ENCODE measurements around the gene KIR3DL1. TPM values are rescaled to one million over a fixed set of nuclear protein-coding genes. Genes with fewer than 3 reads are reported as not detected.
"Not testable (repeated sequence)": the region's sequence is repeated elsewhere in the genome, so short reads cannot be mapped to it uniquely, and the experiment has no call there.

The KIR3DL1 gene
- polyA plus RNA-seq, 1 of the 3 experiments (the other 2 are of a cell fraction) = not detected

DNA sequence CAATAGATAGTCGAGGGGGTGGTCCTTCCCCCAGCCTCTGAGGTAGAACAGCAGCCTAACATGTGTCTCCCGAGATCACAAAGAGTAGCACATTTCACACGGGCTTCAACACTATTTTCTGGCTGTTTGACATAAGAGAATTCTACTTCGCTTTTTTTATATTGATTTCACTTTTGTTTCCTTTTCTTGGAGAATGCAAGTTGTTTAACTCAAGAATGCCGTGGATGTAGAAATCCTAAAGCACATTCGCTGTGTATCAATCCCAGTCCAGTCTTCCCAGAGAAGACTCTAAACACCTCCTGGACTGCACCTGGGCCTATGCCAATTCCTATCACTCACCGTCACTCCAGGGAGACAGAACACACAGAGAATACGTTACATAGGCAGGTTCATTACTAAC is 11.8 kb downstream of the KIR3DL1 start:
- CTCF ChIA-PET = not testable (repeated sequence)

DNA sequence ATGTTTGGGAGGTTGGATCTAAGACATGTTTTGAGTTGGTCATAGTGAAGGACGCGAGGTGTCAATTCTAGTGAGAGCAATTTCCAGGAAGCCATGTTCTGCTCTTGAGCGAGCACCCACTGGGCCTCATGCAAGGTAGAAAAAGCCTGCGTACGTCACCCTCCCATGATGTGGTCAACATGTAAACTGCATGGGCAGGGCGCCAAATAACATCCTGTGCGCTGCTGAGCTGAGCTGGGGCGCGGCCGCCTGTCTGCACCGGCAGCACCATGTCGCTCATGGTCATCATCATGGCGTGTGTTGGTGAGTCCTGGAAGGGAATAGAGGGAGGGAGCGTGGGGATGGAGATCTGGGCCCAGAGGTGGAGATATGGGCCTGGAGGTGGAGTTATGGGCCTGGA is 16.2 kb downstream of the KIR3DL1 start, which contains the start of gene KIR2DS4:
TSS of gene KIR2DS4 (plus strand) at position 181 of the 400 bp plus-strand sequence.
- H3K79me2 ChIP-seq (ENCODE audit: insufficient read depth); H3K4me2 ChIP-seq; H3K27me3 ChIP-seq (ENCODE audit: insufficient read depth); H3K9me3 ChIP-seq; CTCF ChIA-PET; H3K36me3 ChIP-seq (replicated peaks in 1 of 2; ENCODE audit: control insufficient read depth in 1 of 2, insufficient read depth in 2 of 2, low read length in 1 of 2); H2AFZ ChIP-seq (ENCODE audit: low read depth); H3K27ac ChIP-seq (ENCODE audit: low read depth in 2 of 2, low read length in 1 of 2); H3K4me1 ChIP-seq (ENCODE audit: control insufficient read depth in 1 of 2, insufficient read depth in 2 of 2, low read depth in 1 of 2, low read length in 1 of 2); H3F3A ChIP-seq (replicated peaks; ENCODE audit: insufficient read depth); H3K4me3 ChIP-seq (ENCODE audit: low read depth in 2 of 2, low read length in 1 of 2); DNase-seq; H4K20me1 ChIP-seq (ENCODE audit: insufficient read depth); POLR2A ChIA-PET; H3K9me2 ChIP-seq; H3K9ac ChIP-seq: not testable (repeated sequence)
- 32% methylated on average over 11 of the region's 14 CpGs for WGBS (ENCODE audit: low lambda C conversion rate)

More for the DNA sequence above, 11.8 kb downstream of the KIR3DL1 start:
- WGBS (ENCODE audit: low lambda C conversion rate) = 2% methylated on average over 8 of the region's 8 CpGs
- H3K27ac ChIP-seq (ENCODE audit: low read depth in 2 of 2, low read length in 1 of 2); H3K9me3 ChIP-seq; H3K36me3 ChIP-seq (replicated peaks in 1 of 2; ENCODE audit: control insufficient read depth in 1 of 2, insufficient read depth in 2 of 2, low read length in 1 of 2); DNase-seq; H3K4me2 ChIP-seq; H2AFZ ChIP-seq (ENCODE audit: low read depth); H3K27me3 ChIP-seq (ENCODE audit: insufficient read depth); H3K79me2 ChIP-seq (ENCODE audit: insufficient read depth); POLR2A ChIA-PET; H3F3A ChIP-seq (replicated peaks; ENCODE audit: insufficient read depth); H3K4me1 ChIP-seq (ENCODE audit: control insufficient read depth in 1 of 2, insufficient read depth in 2 of 2, low read depth in 1 of 2, low read length in 1 of 2); H3K9ac ChIP-seq; H3K9me2 ChIP-seq; H4K20me1 ChIP-seq (ENCODE audit: insufficient read depth); H3K4me3 ChIP-seq (ENCODE audit: low read depth in 2 of 2, low read length in 1 of 2): not testable (repeated sequence)

GRCh38 chr19:54835126-54835525 is 18.9 kb downstream of the KIR3DL1 start:
- H3K9me3 ChIP-seq; H3K9ac ChIP-seq; H3K27me3 ChIP-seq (ENCODE audit: insufficient read depth); H3K4me1 ChIP-seq (ENCODE audit: control insufficient read depth in 1 of 2, insufficient read depth in 2 of 2, low read depth in 1 of 2, low read length in 1 of 2); CTCF ChIA-PET; H3K27ac ChIP-seq (ENCODE audit: low read depth in 2 of 2, low read length in 1 of 2); POLR2A ChIA-PET; H3K4me2 ChIP-seq; H3K79me2 ChIP-seq (ENCODE audit: insufficient read depth); DNase-seq; H3K4me3 ChIP-seq (ENCODE audit: low read depth in 2 of 2, low read length in 1 of 2); H3F3A ChIP-seq (replicated peaks; ENCODE audit: insufficient read depth); H3K36me3 ChIP-seq (replicated peaks in 1 of 2; ENCODE audit: control insufficient read depth in 1 of 2, insufficient read depth in 2 of 2, low read length in 1 of 2); H2AFZ ChIP-seq (ENCODE audit: low read depth); H4K20me1 ChIP-seq (ENCODE audit: insufficient read depth); H3K9me2 ChIP-seq: not testable (repeated sequence)
- WGBS (ENCODE audit: low lambda C conversion rate) = 13% methylated on average over 5 of the region's 5 CpGs

GRCh38 chr19:54837522-54837921 is 21.3 kb downstream of the KIR3DL1 start:
- H3K9me3 ChIP-seq; H3K79me2 ChIP-seq (ENCODE audit: insufficient read depth); H3K4me2 ChIP-seq; H3K9ac ChIP-seq; H3K9me2 ChIP-seq; CTCF ChIA-PET; H4K20me1 ChIP-seq (ENCODE audit: insufficient read depth); H3K27me3 ChIP-seq (ENCODE audit: insufficient read depth); H3F3A ChIP-seq (replicated peaks; ENCODE audit: insufficient read depth); DNase-seq; H3K4me3 ChIP-seq (ENCODE audit: low read depth in 2 of 2, low read length in 1 of 2); H3K27ac ChIP-seq (ENCODE audit: low read depth in 2 of 2, low read length in 1 of 2); H3K36me3 ChIP-seq (replicated peaks in 1 of 2; ENCODE audit: control insufficient read depth in 1 of 2, insufficient read depth in 2 of 2, low read length in 1 of 2); H3K4me1 ChIP-seq (ENCODE audit: control insufficient read depth in 1 of 2, insufficient read depth in 2 of 2, low read depth in 1 of 2, low read length in 1 of 2); H2AFZ ChIP-seq (ENCODE audit: low read depth); POLR2A ChIA-PET: not testable (repeated sequence)
- 9% methylated on average over 2 of the region's 2 CpGs for WGBS (ENCODE audit: low lambda C conversion rate)

- H3K36me3 ChIP-seq (replicated peaks in 1 of 2; ENCODE audit: control insufficient read depth in 1 of 2, insufficient read depth in 2 of 2, low read length in 1 of 2); H3K9me3 ChIP-seq; CTCF ChIA-PET; H3K4me1 ChIP-seq (ENCODE audit: control insufficient read depth in 1 of 2, insufficient read depth in 2 of 2, low read depth in 1 of 2, low read length in 1 of 2); H4K20me1 ChIP-seq (ENCODE audit: insufficient read depth); H2AFZ ChIP-seq (ENCODE audit: low read depth); H3K27me3 ChIP-seq (ENCODE audit: insufficient read depth); H3K79me2 ChIP-seq (ENCODE audit: insufficient read depth); H3K9ac ChIP-seq; H3K9me2 ChIP-seq; DNase-seq; POLR2A ChIA-PET; H3K4me3 ChIP-seq (ENCODE audit: low read depth in 2 of 2, low read length in 1 of 2); H3K4me2 ChIP-seq; H3K27ac ChIP-seq (ENCODE audit: low read depth in 2 of 2, low read length in 1 of 2); H3F3A ChIP-seq (replicated peaks; ENCODE audit: insufficient read depth): not testable (repeated sequence)
- 3% methylated on average over 8 of the region's 8 CpGs for WGBS (ENCODE audit: low lambda C conversion rate)
Observed at GRCh38 chr19:54843171-54843570, 26.9 kb downstream of the KIR3DL1 start.

DNA sequence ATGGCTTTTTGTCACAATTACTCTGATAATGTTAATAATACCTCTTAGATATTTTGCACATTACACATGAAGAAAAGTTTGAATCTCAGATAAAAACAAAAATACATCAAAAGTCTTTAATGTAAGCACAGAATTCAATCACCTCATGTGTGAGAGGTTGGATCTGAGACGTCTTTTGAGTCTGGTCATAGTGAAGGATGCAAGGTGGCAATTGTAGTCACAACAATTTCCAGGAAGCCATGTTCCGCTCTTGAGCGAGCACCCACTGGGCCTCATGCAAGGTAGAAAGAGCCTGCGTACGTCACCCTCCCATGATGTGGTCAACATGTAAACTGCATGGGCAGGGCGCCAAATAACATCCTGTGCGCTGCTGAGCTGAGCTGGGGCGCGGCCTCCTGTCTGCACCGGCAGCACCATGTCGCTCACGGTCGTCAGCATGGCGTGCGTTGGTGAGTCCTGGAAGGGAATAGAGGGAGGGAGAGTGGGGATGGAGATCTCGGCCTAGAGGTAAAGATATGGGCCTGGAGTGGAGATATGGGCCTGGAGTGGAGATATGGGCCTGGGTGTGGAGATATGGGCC is 33.9 kb downstream of the KIR3DL1 start, which contains the start of gene KIR3DL2:
TSS of gene KIR3DL2 (plus strand) at position 383 of the 580 bp plus-strand sequence. CDS start at position 416, 33 bp downstream.
- H3K4me2 ChIP-seq = not testable (repeated sequence)

More for the DNA sequence above, 33.9 kb downstream of the KIR3DL1 start, which contains the start of gene KIR3DL2:
- H3K9me3 ChIP-seq; H3F3A ChIP-seq (replicated peaks; ENCODE audit: insufficient read depth); H3K36me3 ChIP-seq (replicated peaks in 1 of 2; ENCODE audit: control insufficient read depth in 1 of 2, insufficient read depth in 2 of 2, low read length in 1 of 2); H3K4me3 ChIP-seq (ENCODE audit: low read depth in 2 of 2, low read length in 1 of 2); CTCF ChIA-PET; H3K27me3 ChIP-seq (ENCODE audit: insufficient read depth); POLR2A ChIA-PET; H3K9me2 ChIP-seq; H3K79me2 ChIP-seq (ENCODE audit: insufficient read depth); H3K9ac ChIP-seq; H3K4me1 ChIP-seq (ENCODE audit: control insufficient read depth in 1 of 2, insufficient read depth in 2 of 2, low read depth in 1 of 2, low read length in 1 of 2); H3K27ac ChIP-seq (ENCODE audit: low read depth in 2 of 2, low read length in 1 of 2); H4K20me1 ChIP-seq (ENCODE audit: insufficient read depth); H2AFZ ChIP-seq (ENCODE audit: low read depth); DNase-seq: not testable (repeated sequence)
- WGBS (ENCODE audit: low lambda C conversion rate) = 25% methylated on average over 16 of the region's 16 CpGs
